22Rv1 (cell line): ENCODE data around the gene COQ7.

Source experiments
- CTCF ChIP-seq: fragments of 450-650 bp; IDR thresholded peaks from 2 replicates; pipeline ENCODE4 v1.5.1; 2017; ENCODE audit warnings: mild to moderate bottlenecking
- ZFX ChIP-seq: fragments of 450-650 bp; IDR thresholded peaks from 2 replicates; pipeline ENCODE4 v1.6.1; 2017; ENCODE audit warnings: antibody characterized with exemption, borderline replicate concordance

DNA sequence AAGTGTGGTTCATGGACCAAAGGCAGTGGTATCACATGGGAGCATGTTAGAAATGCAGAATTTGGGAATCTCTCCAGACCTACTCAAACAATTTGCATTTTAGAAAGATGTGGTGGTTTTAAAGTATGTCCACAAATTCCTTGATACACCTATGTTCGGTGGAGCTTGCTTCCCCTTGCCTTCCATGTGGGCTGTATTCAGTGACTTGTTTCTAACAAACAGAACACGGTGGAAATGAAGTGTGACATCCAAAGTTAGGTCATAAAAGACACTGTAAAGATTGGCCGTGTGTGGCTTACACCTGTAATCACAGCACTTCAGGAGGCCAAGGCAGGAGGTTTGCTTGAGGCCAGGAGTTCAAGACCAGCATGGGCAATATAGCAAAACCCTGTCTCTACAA is 16.7 kb downstream of the COQ7 start:
- TF ChIP-seq CTCF (no peak), ZFX (no peak)
